IPS-18a (cell line): ENCODE measurements around the gene TOP2A.
A peak's percentile ranks its signal among the peaks of the same experiment; 100 is the strongest.
"Not testable (repeated sequence)": the region's sequence is repeated elsewhere in the genome, so short reads cannot be mapped to it uniquely, and the experiment has no call there.

Experiments
- H3K27ac ChIP-seq: one replicate; pipeline ENCODE4 v1.5.1; 2013; ENCODE audit warnings: low read length
- H3K27me3 ChIP-seq: one replicate; pipeline ENCODE4 v1.6.1; 2013; ENCODE audit warnings: mild to moderate bottlenecking, low read length; ENCODE audit not compliant: control insufficient read depth, insufficient read depth
- H3K36me3 ChIP-seq: one replicate; pipeline ENCODE4 v1.6.1; 2013; ENCODE audit warnings: low read depth, low read length; ENCODE audit not compliant: control insufficient read depth
- H3K4me1 ChIP-seq: one replicate; pipeline ENCODE4 v1.6.1; 2013; ENCODE audit warnings: low read depth, low read length; ENCODE audit not compliant: control insufficient read depth
- H3K4me3 ChIP-seq: one replicate; pipeline ENCODE4 v1.5.1; 2013; ENCODE audit warnings: low read length
- H3K9ac ChIP-seq: one replicate; pipeline ENCODE4 v1.6.1; 2013; ENCODE audit warnings: mild to moderate bottlenecking, low read length, moderate library complexity
- H3K9me3 ChIP-seq: one replicate; pipeline ENCODE4 v1.6.1; 2013; ENCODE audit warnings: low read depth, low read length; ENCODE audit not compliant: control insufficient read depth

TOP2A gene

GRCh38 chr17:40367728-40368127 lies 50.0 kb downstream of the TOP2A start:
- peaks cover 17% of the 10 kb centered on the region for H3K27me3 ChIP-seq
- not testable (repeated sequence) for H3K4me1 ChIP-seq, H3K36me3 ChIP-seq

GRCh38 chr17:40366861-40367518 lies 50.7 kb downstream of the TOP2A start:
- H3K27ac ChIP-seq: no peak overlapping the region
- H3K27me3 ChIP-seq: peaks cover 23% of the 10 kb centered on the region
- H3K36me3 ChIP-seq: no peaks in the 10 kb centered on the region
- no peak overlapping the region for H3K9ac ChIP-seq
- no peaks in the 10 kb centered on the region for H3K9me3 ChIP-seq
- peaks cover 5% of the 10 kb centered on the region for H3K4me1 ChIP-seq
- no peak overlapping the region for H3K4me3 ChIP-seq

More at GRCh38 chr17:40367728-40368127, 50.0 kb downstream of the TOP2A start:
- not testable (repeated sequence) for H3K9ac ChIP-seq, H3K27ac ChIP-seq, H3K4me3 ChIP-seq, H3K9me3 ChIP-seq

GRCh38 chr17:40366076-40366860 lies 51.4 kb downstream of the TOP2A start:
- no peaks in the 10 kb centered on the region for H3K36me3 ChIP-seq
- H3K4me3 ChIP-seq: no peak overlapping the region
- peaks cover 26% of the 10 kb centered on the region for H3K27me3 ChIP-seq
- H3K9ac ChIP-seq: no peak overlapping the region
- H3K9me3 ChIP-seq: no peaks in the 10 kb centered on the region
- H3K27ac ChIP-seq: no peak overlapping the region
- peaks cover 9% of the 10 kb centered on the region for H3K4me1 ChIP-seq

- Histone ChIP-seq H3K4me1 (peaks cover 12% of the 10 kb centered on the region), H3K9me3 (no peaks in the 10 kb centered on the region), H3K36me3 (no peaks in the 10 kb centered on the region), H3K4me3 (peak overlapping the region; percentile 11), H3K27ac (no peak overlapping the region), H3K27me3 (peaks cover 26% of the 10 kb centered on the region), H3K9ac (no peak overlapping the region)
Observed at GRCh38 chr17:40364906-40365305, 52.8 kb downstream of the TOP2A start.

GRCh38 chr17:40364121-40364861 lies 53.4 kb downstream of the TOP2A start, which contains the start of gene GJD3:
Gene GJD3, minus strand, starts transcription at chr17:40364737. Its CDS starts 922 bp downstream, at chr17:40363815.
- H3K9me3 ChIP-seq: no peaks in the 10 kb centered on the region
- no peak within 1 kb of the TSS for H3K27ac ChIP-seq
- no peak within 1 kb of the TSS for H3K9ac ChIP-seq
- no peaks in the 10 kb centered on the region for H3K36me3 ChIP-seq
- peaks cover 12% of the 10 kb centered on the region for H3K4me1 ChIP-seq
- peak within 1 kb of the TSS; percentile 48 for H3K4me3 ChIP-seq
- H3K27me3 ChIP-seq: peaks cover 26% of the 10 kb centered on the region

GRCh38 chr17:40363111-40363827 lies 54.4 kb downstream of the TOP2A start:
- peaks cover 12% of the 10 kb centered on the region for H3K4me1 ChIP-seq
- H3K9me3 ChIP-seq: no peaks in the 10 kb centered on the region
- no peak overlapping the region for H3K9ac ChIP-seq

GRCh38 chr17:40362696-40363110 lies 55.0 kb downstream of the TOP2A start:
- no peaks in the 10 kb centered on the region for H3K36me3 ChIP-seq
- peaks cover 12% of the 10 kb centered on the region for H3K4me1 ChIP-seq
- H3K27me3 ChIP-seq: peaks cover 26% of the 10 kb centered on the region
- H3K9ac ChIP-seq: no peak overlapping the region
- peak overlapping the region; percentile 20 for H3K4me3 ChIP-seq
- no peak overlapping the region for H3K27ac ChIP-seq
- no peaks in the 10 kb centered on the region for H3K9me3 ChIP-seq

More at GRCh38 chr17:40363111-40363827, 54.4 kb downstream of the TOP2A start:
- H3K36me3 ChIP-seq: no peaks in the 10 kb centered on the region
- peaks cover 26% of the 10 kb centered on the region for H3K27me3 ChIP-seq
- H3K27ac ChIP-seq: no peak overlapping the region
- H3K4me3 ChIP-seq: peak overlapping the region; percentile 48

- Histone ChIP-seq H3K27ac (no peak overlapping the region), H3K9me3 (no peaks in the 10 kb centered on the region), H3K9ac (no peak overlapping the region), H3K27me3 (peaks cover 26% of the 10 kb centered on the region), H3K4me3 (peak overlapping the region; percentile 20), H3K36me3 (no peaks in the 10 kb centered on the region), H3K4me1 (peaks cover 12% of the 10 kb centered on the region)
Observed at GRCh38 chr17:40361925-40362695, 55.6 kb downstream of the TOP2A start.

GRCh38 chr17:40361063-40361924 lies 56.4 kb downstream of the TOP2A start:
- Histone ChIP-seq H3K9me3 (no peaks in the 10 kb centered on the region), H3K4me3 (no peak overlapping the region), H3K9ac (no peak overlapping the region), H3K27me3 (peaks cover 26% of the 10 kb centered on the region), H3K27ac (no peak overlapping the region), H3K4me1 (peaks cover 12% of the 10 kb centered on the region), H3K36me3 (no peaks in the 10 kb centered on the region)

- Histone ChIP-seq H3K27ac (no peak overlapping the region), H3K27me3 (peaks cover 26% of the 10 kb centered on the region)
Observed at GRCh38 chr17:40360091-40360490, 57.6 kb downstream of the TOP2A start.

More at GRCh38 chr17:40360091-40360490, 57.6 kb downstream of the TOP2A start:
- Histone ChIP-seq H3K36me3 (no peaks in the 10 kb centered on the region), H3K9ac (no peak overlapping the region), H3K4me1 (peaks cover 16% of the 10 kb centered on the region), H3K4me3 (no peak overlapping the region), H3K9me3 (no peaks in the 10 kb centered on the region)
